Sigmoid colon (tissue), 7 donors: Measurements from ENCODE around the gene TMEM88. TPM values are rescaled to one million over a fixed set of nuclear protein-coding genes. Genes with fewer than 3 reads are reported as not detected.

Experiments
- DNase-seq: peaks from one replicate; pipeline ENCODE4 v3.0.0-alpha.2; 2019
- H3K27ac ChIP-seq, 4 donors: fragments of 200-600 bp; sonication (generic); one replicate each; pipeline ENCODE4 v1.5.1; 2016 to 2019; ENCODE audit warnings: mild to moderate bottlenecking in 1 of 4
- H3K27me3 ChIP-seq, 3 donors: fragments of 200-600 bp; sonication (generic); one replicate each; pipeline ENCODE4 v1.5.1; 2019; ENCODE audit warnings: mild to moderate bottlenecking in 1 of 3
- H3K36me3 ChIP-seq, 4 donors: fragments of 200-600 bp; sonication (generic); one replicate each; pipeline ENCODE4 v1.5.1; 2016 to 2019
- H3K4me1 ChIP-seq, 4 donors: fragments of 200-600 bp; sonication (generic); one replicate each; pipeline ENCODE4 v1.5.1; 2017 to 2019
- H3K4me3 ChIP-seq, 4 donors: fragments of 200-600 bp; sonication (generic); one replicate each; pipeline ENCODE4 v1.5.1; 2017 to 2019; ENCODE audit warnings: mild to moderate bottlenecking in 2 of 4, moderate library complexity in 1 of 4
- H3K9me3 ChIP-seq, 4 donors: fragments of 200-600 bp in 3 of 4; sonication (generic) in 3 of 4; one replicate each; pipeline versions ENCODE4 v1.5.1 to v1.6.1; 2013 to 2019
- EP300 ChIP-seq, 4 donors: sonication (generic); formaldehyde crosslinking; IDR thresholded peaks; one replicate each; pipeline ENCODE4 v1.6.1; 2017; ENCODE audit warnings: antibody characterized with exemption in 4 of 4
- POLR2A ChIP-seq, 2 donors: fragments of 450-650 bp; IDR thresholded peaks; one replicate each; pipeline ENCODE4 v1.6.1; 2016; ENCODE audit warnings: antibody characterized with exemption in 2 of 2, mild to moderate bottlenecking in 2 of 2, moderate library complexity in 2 of 2
- POLR2AphosphoS5 ChIP-seq, 4 donors: sonication (generic); formaldehyde crosslinking; IDR thresholded peaks; one replicate each; pipeline ENCODE4 v1.6.1; 2017; ENCODE audit warnings: antibody characterized with exemption in 4 of 4
- WGBS, 2 donors: extraction: QIAGEN DNeasy Blood & Tissue Kit; methylation state at CpG; one replicate each; pipeline ENCODE4 v1.1.7; 2013; 5-methylcytosine and 5-hydroxymethylcytosine counted together
- intact Hi-C: fragments of 100-400 bp; cut with DNase I; formaldehyde crosslinking; loops from one replicate; pipeline ENCODE4 v1.15.1; 2023
- polyA plus RNA-seq, 3 donors: library from polyadenylated mRNA; stranded (reverse); fragments of 200-250 nt; gene quantifications; one replicate each; pipeline ENCODE4 v1.2.3, GENCODE V29; 2013
- total RNA-seq, 4 donors: library from RNA; depleted of rRNA; stranded (reverse); fragments of >200 nt; gene quantifications; one replicate each; pipeline ENCODE4 v1.1.0, GENCODE V29; 2016
- TF ChIP-seq, protein P1 (sequence below), 4 experiments: fragments of 450-650 bp in 3 of 4; fragments of 200-600 bp in 1 of 4; IDR thresholded peaks; one replicate each; pipeline ENCODE4 v1.5.1; 2016 to 2019; ENCODE audit warnings: antibody characterized with exemption in 4 of 4, mild to moderate bottlenecking in 3 of 4, moderate library complexity in 2 of 4
- donor health status: healthy with polysubstance abuse.
- donor health status: Bipolar disorder and iron deficiency.
- donor health status: healthy.

Gene TMEM88
- total and polyA plus RNA-seq, 7 donors = 2.4 to 19.9 (median 10.0) TPM

DNA sequence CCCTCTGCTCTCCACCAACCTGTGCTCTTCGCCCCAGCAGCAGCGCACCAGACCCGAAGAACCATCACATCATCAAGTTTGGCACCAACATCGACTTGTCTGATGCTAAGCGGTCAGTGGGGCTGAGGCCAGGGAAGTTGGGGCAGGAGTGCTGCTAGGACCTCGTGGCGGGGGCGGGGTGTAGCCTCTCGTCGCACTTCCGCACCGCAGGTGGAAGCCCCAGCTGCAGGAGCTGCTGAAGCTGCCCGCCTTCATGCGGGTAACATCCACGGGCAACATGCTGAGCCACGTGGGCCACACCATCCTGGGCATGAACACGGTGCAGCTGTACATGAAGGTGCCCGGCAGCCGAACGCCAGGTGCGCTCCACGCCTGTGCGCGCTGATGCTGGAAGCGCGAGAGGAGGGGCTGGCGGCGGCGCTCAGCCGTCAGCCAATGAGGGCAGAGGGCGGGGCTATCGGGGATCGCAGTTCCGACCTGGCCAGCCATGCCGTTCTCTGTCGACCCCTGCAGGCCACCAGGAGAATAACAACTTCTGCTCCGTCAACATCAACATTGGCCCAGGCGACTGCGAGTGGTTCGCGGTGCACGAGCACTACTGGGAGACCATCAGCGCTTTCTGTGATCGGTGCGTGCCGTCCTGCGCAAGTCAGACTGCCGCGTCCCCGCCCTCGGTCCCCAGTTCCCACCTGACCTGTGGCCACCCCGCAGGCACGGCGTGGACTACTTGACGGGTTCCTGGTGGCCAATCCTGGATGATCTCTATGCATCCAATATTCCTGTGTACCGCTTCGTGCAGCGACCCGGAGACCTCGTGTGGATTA is 3.2 kb upstream of the TMEM88 start:
- Histone ChIP-seq H3K27ac (peak overlapping the region; percentile 4 to 64 (median 47)), H3K27me3 (no peaks in the 10 kb centered on the region), H3K9me3 (no peaks in the 10 kb centered on the region), H3K36me3 (peaks cover 45 to 73% (median 54%) of the 10 kb centered on the region in 4 donors), H3K4me3 (peak overlapping the region in 1 of 4 donors; percentile 19), H3K4me1 (peaks cover 0 to 37% (median 32%) of the 10 kb centered on the region in 4 donors)
- TF ChIP-seq, protein P1, sequence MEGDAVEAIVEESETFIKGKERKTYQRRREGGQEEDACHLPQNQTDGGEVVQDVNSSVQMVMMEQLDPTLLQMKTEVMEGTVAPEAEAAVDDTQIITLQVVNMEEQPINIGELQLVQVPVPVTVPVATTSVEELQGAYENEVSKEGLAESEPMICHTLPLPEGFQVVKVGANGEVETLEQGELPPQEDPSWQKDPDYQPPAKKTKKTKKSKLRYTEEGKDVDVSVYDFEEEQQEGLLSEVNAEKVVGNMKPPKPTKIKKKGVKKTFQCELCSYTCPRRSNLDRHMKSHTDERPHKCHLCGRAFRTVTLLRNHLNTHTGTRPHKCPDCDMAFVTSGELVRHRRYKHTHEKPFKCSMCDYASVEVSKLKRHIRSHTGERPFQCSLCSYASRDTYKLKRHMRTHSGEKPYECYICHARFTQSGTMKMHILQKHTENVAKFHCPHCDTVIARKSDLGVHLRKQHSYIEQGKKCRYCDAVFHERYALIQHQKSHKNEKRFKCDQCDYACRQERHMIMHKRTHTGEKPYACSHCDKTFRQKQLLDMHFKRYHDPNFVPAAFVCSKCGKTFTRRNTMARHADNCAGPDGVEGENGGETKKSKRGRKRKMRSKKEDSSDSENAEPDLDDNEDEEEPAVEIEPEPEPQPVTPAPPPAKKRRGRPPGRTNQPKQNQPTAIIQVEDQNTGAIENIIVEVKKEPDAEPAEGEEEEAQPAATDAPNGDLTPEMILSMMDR (IDR thresholded peaks at IDR 0.05) = peak; percentile 96 to 99 (median 98)
- TF ChIP-seq POLR2A (IDR thresholded peaks at IDR 0.05) = no peak
- peak in 3 of 4 donors; percentile 66 to 71 (median 68) for TF ChIP-seq POLR2AphosphoS5 (IDR thresholded peaks at IDR 0.05)
- no peak for TF ChIP-seq EP300 (IDR thresholded peaks at IDR 0.05)
- intact Hi-C loops = loop anchor here (1.0 to 10.0 kb wide), 2 partner anchors 29 to 267 kb away; partner anchors contain the start of gene MPDU1
- 10 to 17% methylated on average over 60 of the region's 60 CpGs for WGBS, 2 donors
- peak; percentile 95 for DNase-seq

DNA sequence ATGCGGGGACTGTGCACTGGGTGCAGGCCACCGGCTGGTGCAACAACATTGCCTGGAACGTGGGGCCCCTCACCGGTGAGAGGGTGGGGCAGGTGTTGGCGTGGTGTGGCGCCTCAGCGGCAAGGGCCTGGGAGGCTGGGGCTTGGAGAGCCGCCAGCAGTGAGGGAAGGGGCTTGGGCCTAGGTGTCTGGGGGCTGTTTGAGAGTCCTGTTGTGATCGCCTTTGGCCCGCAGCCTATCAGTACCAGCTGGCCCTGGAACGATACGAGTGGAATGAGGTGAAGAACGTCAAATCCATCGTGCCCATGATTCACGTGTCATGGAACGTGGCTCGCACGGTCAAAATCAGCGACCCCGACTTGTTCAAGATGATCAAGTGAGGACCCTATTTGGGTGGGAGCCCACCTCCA is 2.6 kb upstream of the TMEM88 start:
- Histone ChIP-seq H3K4me1 (peaks cover 0 to 39% (median 33%) of the 10 kb centered on the region in 4 donors), H3K9me3 (no peaks in the 10 kb centered on the region), H3K36me3 (peaks cover 40 to 67% (median 47%) of the 10 kb centered on the region in 4 donors), H3K27me3 (no peaks in the 10 kb centered on the region), H3K27ac (peak overlapping the region in 3 of 4 donors; percentile 4 to 64 (median 61)), H3K4me3 (no peak overlapping the region)
- peak; percentile 76 for DNase-seq
- intact Hi-C loops = loop anchor here (10.0 kb wide), 1 partner anchor 267 kb away; the partner anchor contains the start of gene MPDU1
- WGBS, 2 donors = 70 to 81% methylated on average over 20 of the region's 20 CpGs
- TF ChIP-seq, protein P1 (IDR thresholded peaks at IDR 0.05) = no peak
- no peak for TF ChIP-seq POLR2A (IDR thresholded peaks at IDR 0.05)
- TF ChIP-seq POLR2AphosphoS5 (IDR thresholded peaks at IDR 0.05) = no peak
- TF ChIP-seq EP300 (IDR thresholded peaks at IDR 0.05) = no peak

DNA sequence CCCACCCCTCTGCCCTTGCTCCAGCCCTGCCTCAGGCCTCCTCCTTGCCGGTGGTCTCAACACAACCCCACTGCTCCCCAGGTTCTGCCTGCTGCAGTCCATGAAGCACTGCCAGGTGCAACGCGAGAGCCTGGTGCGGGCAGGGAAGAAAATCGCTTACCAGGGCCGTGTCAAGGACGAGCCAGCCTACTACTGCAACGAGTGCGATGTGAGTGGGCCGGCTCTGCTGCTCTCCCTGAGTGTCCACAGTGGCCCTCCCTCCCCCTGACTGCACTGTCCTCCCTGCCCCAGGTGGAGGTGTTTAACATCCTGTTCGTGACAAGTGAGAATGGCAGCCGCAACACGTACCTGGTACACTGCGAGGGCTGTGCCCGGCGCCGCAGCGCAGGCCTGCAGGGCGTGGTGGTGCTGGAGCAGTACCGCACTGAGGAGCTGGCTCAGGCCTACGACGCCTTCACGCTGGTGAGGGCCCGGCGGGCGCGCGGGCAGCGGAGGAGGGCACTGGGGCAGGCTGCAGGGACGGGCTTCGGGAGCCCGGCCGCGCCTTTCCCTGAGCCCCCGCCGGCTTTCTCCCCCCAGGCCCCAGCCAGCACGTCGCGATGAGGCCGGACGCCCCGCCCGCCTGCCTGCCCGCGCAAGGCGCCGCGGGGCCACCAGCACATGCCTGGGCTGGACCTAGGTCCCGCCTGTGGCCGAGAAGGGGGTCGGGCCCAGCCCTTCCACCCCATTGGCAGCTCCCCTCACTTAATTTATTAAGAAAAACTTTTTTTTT is 1.8 kb upstream of the TMEM88 start:
- intact Hi-C loops = loop anchor here (10.0 kb wide), 1 partner anchor 268 kb away; the partner anchor contains the start of gene MPDU1
- WGBS, 2 donors = 87 to 91% methylated on average over 51 of the region's 51 CpGs
- peak; percentile 68 for DNase-seq
- H3K36me3 ChIP-seq = peaks cover 32 to 58% (median 40%) of the 10 kb centered on the region in 4 donors
- H3K9me3 ChIP-seq = no peaks in the 10 kb centered on the region
- TF ChIP-seq EP300 (IDR thresholded peaks at IDR 0.05) (no peak), POLR2AphosphoS5 (IDR thresholded peaks at IDR 0.05) (no peak)
- TF ChIP-seq, protein P1 (IDR thresholded peaks at IDR 0.05) = no peak
- H3K27ac ChIP-seq = peak overlapping the region in 1 of 4 donors; percentile 64
- H3K4me1 ChIP-seq = peaks cover 0 to 42% (median 35%) of the 10 kb centered on the region in 4 donors
- no peaks in the 10 kb centered on the region for H3K27me3 ChIP-seq
- H3K4me3 ChIP-seq = no peak overlapping the region

DNA sequence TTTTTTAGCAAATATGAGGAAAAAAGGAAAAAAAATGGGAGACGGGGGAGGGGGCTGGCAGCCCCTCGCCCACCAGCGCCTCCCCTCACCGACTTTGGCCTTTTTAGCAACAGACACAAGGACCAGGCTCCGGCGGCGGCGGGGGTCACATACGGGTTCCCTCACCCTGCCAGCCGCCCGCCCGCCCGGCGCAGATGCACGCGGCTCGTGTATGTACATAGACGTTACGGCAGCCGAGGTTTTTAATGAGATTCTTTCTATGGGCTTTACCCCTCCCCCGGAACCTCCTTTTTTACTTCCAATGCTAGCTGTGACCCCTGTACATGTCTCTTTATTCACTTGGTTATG is 1.2 kb upstream of the TMEM88 start:
- DNase-seq = peak; percentile 67
- H3K27ac ChIP-seq = peak overlapping the region in 1 of 4 donors; percentile 3
- H3K36me3 ChIP-seq = peaks cover 28 to 53% (median 35%) of the 10 kb centered on the region in 4 donors
- no peaks in the 10 kb centered on the region for H3K27me3 ChIP-seq
- H3K4me3 ChIP-seq = no peak overlapping the region
- H3K4me1 ChIP-seq = peaks cover 0 to 47% (median 40%) of the 10 kb centered on the region in 4 donors
- H3K9me3 ChIP-seq = no peaks in the 10 kb centered on the region
- no peak for TF ChIP-seq POLR2AphosphoS5 (IDR thresholded peaks at IDR 0.05)
- 89 to 91% methylated on average over 21 of the region's 21 CpGs for WGBS, 2 donors
- intact Hi-C loops = loop anchor here (10.0 kb wide), 1 partner anchor 269 kb away; the partner anchor contains the start of gene MPDU1
